Measurements from ENCODE around the gene NOL9. TPM values are rescaled to one million over a fixed set of nuclear protein-coding genes. Genes with fewer than 3 reads are reported as not detected.
A peak's percentile ranks its signal among the peaks of the same experiment; 100 is the strongest.

NOL9 gene
- total and polyA plus RNA-seq, 10 of the 15 experiments (the other 5 are each of a cell fraction or from before 2014, with no cell fraction given), result 3.9 to 35.9 (median 23.0) TPM

- TF ChIP-seq ZBTB40 (IDR thresholded peaks at IDR 0.05; ENCODE audit: borderline replicate concordance) (peak; percentile 81), MXI1 (IDR thresholded peaks at IDR 0.05; ENCODE audit: low read depth, low read length) (peak; percentile 61), SMC3 (IDR thresholded peaks at IDR 0.05; ENCODE audit: borderline replicate concordance, low read length) (no peak), CHD2 (IDR thresholded peaks at IDR 0.05; ENCODE audit: borderline replicate concordance, low read depth, low read length) (peak; percentile 51), BCL3 (IDR thresholded peaks at IDR 0.05; ENCODE audit: borderline replicate concordance, insufficient read depth, low read depth, low read length, poor library complexity, severe bottlenecking) (no peak), BCL11A (IDR thresholded peaks at IDR 0.05; ENCODE audit: low read depth, low read length) (no peak), YBX1 (IDR thresholded peaks at IDR 0.05) (no peak), POU2F2 (IDR thresholded peaks at IDR 0.05; ENCODE audit: borderline replicate concordance, low read depth, low read length) (peak; percentile 73; the same call in 2 of the 3 replicates), HDGF (IDR thresholded peaks at IDR 0.05) (no peak), ZBTB11 (CRISPR knock-in tag; IDR thresholded peaks at IDR 0.05) (no peak), RAD51 (IDR thresholded peaks at IDR 0.05) (no peak), SKIL (IDR thresholded peaks at IDR 0.05; ENCODE audit: low read depth, poor library complexity, severe bottlenecking) (no peak), RELB (IDR thresholded peaks at IDR 0.05; ENCODE audit: low read depth) (no peak), RBBP5 (conservative IDR thresholded peaks at IDR 0.05) (no peak), CEBPB (IDR thresholded peaks at IDR 0.05; ENCODE audit: borderline replicate concordance in 1 of 2, low read depth in 2 of 2, low read length in 2 of 2) (no peak), POLR2A (IDR thresholded peaks at IDR 0.05; ENCODE audit: low read depth, low read length) (peak; percentile 99)
Measured at GRCh38 chr1:6579374-6580118, 25.2 kb upstream of the NOL9 start, which contains the start of gene ZBTB48 (continued).
